MM.1S (cell line): Measurements from ENCODE around the gene LRRC42.
"Not testable (repeated sequence)": the region's sequence is repeated elsewhere in the genome, so short reads cannot be mapped to it uniquely, and the experiment has no call there.

Experiments
- DNase-seq: peaks from one replicate; pipeline ENCODE4 v3.0.0-alpha.2; 2015
- H2AFZ ChIP-seq: fragments of 300-600 bp; sonication (generic); 2 replicates; pipeline ENCODE4 v1.6.0; 2016; ENCODE audit warnings: antibody characterized with exemption, low read length
- H3F3A ChIP-seq: fragments of 300-600 bp; sonication (generic); 2 replicates; pipeline ENCODE4 v1.6.1; 2016; ENCODE audit warnings: mild to moderate bottlenecking, antibody characterized with exemption, low read length, moderate library complexity, mixed read lengths; ENCODE audit not compliant: insufficient read depth
- H3K27ac ChIP-seq: fragments of 300-600 bp; sonication (generic); 2 replicates; pipeline ENCODE4 v1.5.1; 2016; ENCODE audit warnings: mild to moderate bottlenecking, low read length
- H3K27me3 ChIP-seq: fragments of 300-600 bp; sonication (generic); replicated peaks from 2 replicates; pipeline ENCODE4 v1.6.0; 2016; ENCODE audit warnings: low read length; ENCODE audit not compliant: insufficient read depth
- H3K36me3 ChIP-seq: fragments of 300-600 bp; sonication (generic); replicated peaks from 2 replicates; pipeline ENCODE4 v1.6.1; 2016; ENCODE audit warnings: mild to moderate bottlenecking, low read length, mixed read lengths; ENCODE audit not compliant: insufficient read depth
- H3K4me1 ChIP-seq: fragments of 300-600 bp; sonication (generic); 2 replicates; pipeline ENCODE4 v1.6.1; 2016; ENCODE audit warnings: low read length, mixed read lengths
- H3K4me2 ChIP-seq: fragments of 300-600 bp; sonication (generic); 2 replicates; pipeline ENCODE4 v1.6.0; 2016; ENCODE audit warnings: low read depth, low read length
- H3K4me3 ChIP-seq: fragments of 300-600 bp; sonication (generic); 2 replicates; pipeline ENCODE4 v1.5.1; 2016; ENCODE audit warnings: low read length, mixed read lengths
- H3K79me2 ChIP-seq: fragments of 300-600 bp; sonication (generic); 2 replicates; pipeline ENCODE4 v1.6.1; 2016; ENCODE audit warnings: mixed run types, low read length, mixed read lengths
- H3K9ac ChIP-seq: fragments of 300-600 bp; sonication (generic); 2 replicates; pipeline ENCODE4 v1.6.1; 2016; ENCODE audit warnings: low read length, mixed read lengths
- H3K9me2 ChIP-seq: fragments of 300-600 bp; sonication (generic); replicated peaks from 2 replicates; pipeline ENCODE4 v1.6.1; 2016; ENCODE audit warnings: mild to moderate bottlenecking, low read length, mixed read lengths; ENCODE audit not compliant: insufficient read depth
- H3K9me3 ChIP-seq: fragments of 300-600 bp; sonication (generic); replicated peaks from 2 replicates; pipeline ENCODE4 v1.6.1; 2016; ENCODE audit warnings: mild to moderate bottlenecking, low read length, mixed read lengths; ENCODE audit not compliant: insufficient read depth
- H4K20me1 ChIP-seq: fragments of 300-600 bp; sonication (generic); 2 replicates; pipeline ENCODE4 v1.6.1; 2016; ENCODE audit warnings: mild to moderate bottlenecking, low read length, moderate library complexity, mixed read lengths; ENCODE audit not compliant: insufficient read depth
- EZH2 ChIP-seq: fragments of 300-600 bp; sonication (generic); optimal IDR thresholded peaks from 2 replicates; pipeline ENCODE3; 2017; ENCODE audit warnings: low read depth, mild to moderate bottlenecking, antibody characterized with exemption, low read length, mixed read lengths
- EZH2phosphoT487 ChIP-seq: fragments of 300-600 bp; sonication (generic); IDR thresholded peaks from 2 replicates; pipeline ENCODE4 v1.6.1; 2018; ENCODE audit warnings: antibody characterized with exemption, low read length
- TF ChIP-seq, protein P1 (sequence below): fragments of 300-600 bp; sonication (generic); IDR thresholded peaks from 2 replicates; pipeline ENCODE4 v1.5.1; 2016; ENCODE audit warnings: antibody characterized with exemption, low read length, mixed read lengths

Gene LRRC42

DNA sequence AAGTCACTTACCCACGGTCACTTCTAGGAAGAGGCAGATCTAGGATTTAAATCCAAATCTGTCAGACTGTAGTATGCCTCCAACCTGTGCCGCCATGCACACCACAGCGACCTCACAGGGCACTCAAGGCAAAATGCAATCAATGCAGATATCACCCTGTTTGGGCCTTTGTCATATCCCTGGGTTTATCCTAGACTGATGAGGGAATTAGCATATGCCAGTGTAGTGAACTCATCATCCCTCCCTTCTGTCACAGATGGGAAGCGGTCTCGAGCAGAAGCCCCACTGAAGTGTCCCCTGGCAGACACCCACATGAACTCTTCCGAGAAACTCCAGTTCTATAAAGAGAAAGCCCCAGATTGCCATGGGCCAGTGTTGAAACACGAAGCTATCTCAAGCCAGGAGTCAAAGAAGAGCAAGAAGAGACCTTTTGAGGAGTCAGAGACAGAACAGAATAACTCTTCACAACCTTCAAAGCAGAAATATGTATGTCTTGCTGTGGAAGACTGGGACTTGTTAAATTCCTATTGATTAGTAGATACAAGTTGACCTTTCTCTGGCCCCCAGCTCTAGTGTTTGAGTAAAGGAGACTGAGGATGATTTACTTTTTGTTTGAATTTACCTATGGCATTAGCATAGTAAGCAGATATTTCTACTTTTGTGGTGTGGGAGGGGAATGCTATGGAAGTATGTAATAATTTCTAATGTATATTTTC is 21.4 kb downstream of the LRRC42 start:
- Histone ChIP-seq H3K36me3 (0 out of 2 replicates have a peak, but pooled peaks cover 3% of the 10 kb centered on the region), H3K9me3 (no peaks in the 10 kb centered on the region), H4K20me1 (no peaks in the 10 kb centered on the region), H2AFZ (no peak overlapping the region), H3K9ac (no peak overlapping the region), H3K4me2 (no peak overlapping the region), H3K27me3 (no peaks in the 10 kb centered on the region), H3K27ac (no peak overlapping the region), H3K79me2 (no peaks in the 10 kb centered on the region), H3K4me3 (no peak overlapping the region), H3F3A (no peaks in the 10 kb centered on the region), H3K9me2 (no peaks in the 10 kb centered on the region), H3K4me1 (no peaks in the 10 kb centered on the region)
- TF ChIP-seq EZH2 (no peak), EZH2phosphoT487 (no peak)
- TF ChIP-seq, protein P1, sequence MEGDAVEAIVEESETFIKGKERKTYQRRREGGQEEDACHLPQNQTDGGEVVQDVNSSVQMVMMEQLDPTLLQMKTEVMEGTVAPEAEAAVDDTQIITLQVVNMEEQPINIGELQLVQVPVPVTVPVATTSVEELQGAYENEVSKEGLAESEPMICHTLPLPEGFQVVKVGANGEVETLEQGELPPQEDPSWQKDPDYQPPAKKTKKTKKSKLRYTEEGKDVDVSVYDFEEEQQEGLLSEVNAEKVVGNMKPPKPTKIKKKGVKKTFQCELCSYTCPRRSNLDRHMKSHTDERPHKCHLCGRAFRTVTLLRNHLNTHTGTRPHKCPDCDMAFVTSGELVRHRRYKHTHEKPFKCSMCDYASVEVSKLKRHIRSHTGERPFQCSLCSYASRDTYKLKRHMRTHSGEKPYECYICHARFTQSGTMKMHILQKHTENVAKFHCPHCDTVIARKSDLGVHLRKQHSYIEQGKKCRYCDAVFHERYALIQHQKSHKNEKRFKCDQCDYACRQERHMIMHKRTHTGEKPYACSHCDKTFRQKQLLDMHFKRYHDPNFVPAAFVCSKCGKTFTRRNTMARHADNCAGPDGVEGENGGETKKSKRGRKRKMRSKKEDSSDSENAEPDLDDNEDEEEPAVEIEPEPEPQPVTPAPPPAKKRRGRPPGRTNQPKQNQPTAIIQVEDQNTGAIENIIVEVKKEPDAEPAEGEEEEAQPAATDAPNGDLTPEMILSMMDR, result no peak
- no peak for DNase-seq

- no peaks in the 10 kb centered on the region for H3F3A ChIP-seq
- H3K4me3 ChIP-seq, result no peak overlapping the region
- no peaks in the 10 kb centered on the region for H3K9me3 ChIP-seq
- no peak overlapping the region for H3K27ac ChIP-seq
- DNase-seq, result no peak
- no peaks in the 10 kb centered on the region for H3K9me2 ChIP-seq
- no peak overlapping the region for H2AFZ ChIP-seq
- H3K27me3 ChIP-seq, result no peaks in the 10 kb centered on the region
- no peaks in the 10 kb centered on the region for H3K79me2 ChIP-seq
- TF ChIP-seq, protein P1, result no peak
- TF ChIP-seq EZH2 (no peak), EZH2phosphoT487 (no peak)
- H3K9ac ChIP-seq, result no peak overlapping the region
- H3K4me1 ChIP-seq, result no peaks in the 10 kb centered on the region
- no peaks in the 10 kb centered on the region for H4K20me1 ChIP-seq
- 0 out of 2 replicates have a peak, but pooled peaks cover 3% of the 10 kb centered on the region for H3K36me3 ChIP-seq
- no peak overlapping the region for H3K4me2 ChIP-seq
Observed at GRCh38 chr1:53968125-53968513, 22.0 kb downstream of the LRRC42 start.

- not testable (repeated sequence) for H3K36me3 ChIP-seq, H3K9me3 ChIP-seq, H3K9me2 ChIP-seq, H2AFZ ChIP-seq, H3K4me2 ChIP-seq, H4K20me1 ChIP-seq, H3K27ac ChIP-seq, H3K4me3 ChIP-seq, H3K9ac ChIP-seq, DNase-seq, H3K27me3 ChIP-seq, H3F3A ChIP-seq, H3K79me2 ChIP-seq, H3K4me1 ChIP-seq
Observed at GRCh38 chr1:53969323-53969722, 23.2 kb downstream of the LRRC42 start.

- Histone ChIP-seq H3K27ac (no peak overlapping the region), H3K36me3 (0 out of 2 replicates have a peak, but pooled peaks cover 3% of the 10 kb centered on the region), H3K9me3 (no peaks in the 10 kb centered on the region), H3K4me2 (no peak overlapping the region), H3K9ac (no peak overlapping the region), H3K4me3 (no peak overlapping the region), H3K27me3 (no peaks in the 10 kb centered on the region), H3K9me2 (no peaks in the 10 kb centered on the region), H3K79me2 (no peaks in the 10 kb centered on the region), H2AFZ (no peak overlapping the region), H3F3A (no peaks in the 10 kb centered on the region), H4K20me1 (no peaks in the 10 kb centered on the region), H3K4me1 (no peaks in the 10 kb centered on the region)
- DNase-seq, result no peak
- TF ChIP-seq, protein P1, result no peak
- TF ChIP-seq EZH2, result no peak
- TF ChIP-seq EZH2phosphoT487, result no peak
Observed at GRCh38 chr1:53971718-53972117, 25.6 kb downstream of the LRRC42 start.
